Activated naive CD4-positive, alpha-beta T cell treated with anti-CD3 and anti-CD28 coated beads for 36 hours (primary cell): ENCODE data around the gene CHMP6. TPM values are rescaled to one million over a fixed set of nuclear protein-coding genes. Genes with fewer than 3 reads are reported as not detected.
A peak's percentile ranks its signal among the peaks of the same experiment; 100 is the strongest.

Experiments
- CTCF ChIA-PET: fragments of 350-600 bp; sonication (Branson Sonifier 250); formaldehyde crosslinking; loops from one replicate; lab custom pipeline; 2021; ENCODE audit warnings: antibody characterized with exemption; lab: Charles Lee
- DNase-seq: peaks from one replicate; pipeline ENCODE4 v3.0.0-alpha.2; 2020
- H3K27ac Mint-ChIP-seq: one replicate; pipeline ENCODE4 v1.8.0; 2021; ENCODE audit warnings: mild to moderate bottlenecking, mixed read lengths
- H3K27me3 Mint-ChIP-seq: one replicate; pipeline ENCODE4 v1.8.0; 2021; ENCODE audit warnings: low read depth, mixed read lengths
- H3K36me3 Mint-ChIP-seq: one replicate; pipeline ENCODE4 v1.8.0; 2021; ENCODE audit warnings: low read depth, mixed read lengths
- H3K4me1 Mint-ChIP-seq: one replicate; pipeline ENCODE4 v1.8.0; 2021; ENCODE audit warnings: low read depth, mixed read lengths
- H3K4me3 Mint-ChIP-seq: one replicate; pipeline ENCODE4 v1.8.0; 2021; ENCODE audit warnings: mild to moderate bottlenecking, moderate library complexity, mixed read lengths
- H3K9me3 Mint-ChIP-seq: one replicate; pipeline ENCODE4 v1.8.0; 2021; ENCODE audit warnings: mixed read lengths
- intact Hi-C: fragments of 100-400 bp; cut with micrococcal nuclease; formaldehyde crosslinking; loops from one replicate; pipeline ENCODE4 v1.15.1; 2023
- total RNA-seq, 2 experiments: library from RNA; stranded (reverse); gene quantifications; one replicate each; pipeline ENCODE4 v1.2.3, GENCODE V29; 2021

Gene CHMP6
- total RNA-seq, 2 experiments from 2014 or later, result 10.1 to 10.6 TPM

DNA sequence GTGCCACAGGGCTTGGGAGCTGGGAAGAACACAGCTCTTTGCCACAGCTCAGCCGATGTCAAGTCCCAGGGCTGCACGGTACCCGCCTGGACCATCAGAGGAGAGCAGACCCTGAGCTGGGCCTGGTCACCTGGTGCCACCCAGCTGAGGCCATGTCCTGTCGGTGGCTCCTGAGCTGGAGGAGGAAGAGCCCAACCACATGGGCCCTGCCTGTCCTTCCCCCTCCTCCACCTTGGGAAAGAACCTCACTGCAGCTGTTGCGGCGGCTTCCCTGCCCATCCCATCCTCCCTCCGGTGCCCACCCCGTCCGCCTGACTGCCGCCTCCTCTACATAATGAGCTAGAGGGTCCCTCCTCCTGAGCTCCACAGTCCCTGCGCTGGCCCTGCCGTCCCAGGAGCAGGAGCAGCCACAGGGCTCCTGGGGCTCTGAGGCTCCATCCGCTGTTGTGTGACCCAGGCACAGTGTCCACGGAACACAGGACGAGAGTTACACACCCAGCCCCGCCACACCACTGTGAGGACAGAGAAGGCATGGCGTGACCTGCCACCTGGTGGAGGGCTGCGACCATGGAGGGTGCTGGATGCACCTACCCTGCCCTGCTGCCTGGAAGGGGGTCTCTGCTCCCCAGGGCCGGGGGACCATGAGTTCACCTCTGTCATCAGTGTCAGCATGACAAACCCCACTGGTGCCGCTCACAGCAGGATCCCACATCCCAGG is 21.4 kb upstream of the CHMP6 start:
- H3K36me3 Mint-ChIP-seq, result peaks cover 7% of the 10 kb centered on the region
- CTCF ChIA-PET, result interaction anchor here (0.7 to 1.7 kb wide), 12 partner anchors 8 to 566 kb away, joined by 3 to 20 read pairs (median 3); no protein-coding TSS in a partner anchor
- H3K9me3 Mint-ChIP-seq, result no peaks in the 10 kb centered on the region
- peak; percentile 72 for DNase-seq
- H3K4me3 Mint-ChIP-seq, result no peak overlapping the region
- no peaks in the 10 kb centered on the region for H3K27me3 Mint-ChIP-seq
- peaks cover 5% of the 10 kb centered on the region for H3K4me1 Mint-ChIP-seq
- H3K27ac Mint-ChIP-seq, result no peak overlapping the region
- intact Hi-C loops, result loop anchor here (1.0 to 10.0 kb wide), 2 partner anchors 65 to 543 kb away; no protein-coding TSS in a partner anchor

DNA sequence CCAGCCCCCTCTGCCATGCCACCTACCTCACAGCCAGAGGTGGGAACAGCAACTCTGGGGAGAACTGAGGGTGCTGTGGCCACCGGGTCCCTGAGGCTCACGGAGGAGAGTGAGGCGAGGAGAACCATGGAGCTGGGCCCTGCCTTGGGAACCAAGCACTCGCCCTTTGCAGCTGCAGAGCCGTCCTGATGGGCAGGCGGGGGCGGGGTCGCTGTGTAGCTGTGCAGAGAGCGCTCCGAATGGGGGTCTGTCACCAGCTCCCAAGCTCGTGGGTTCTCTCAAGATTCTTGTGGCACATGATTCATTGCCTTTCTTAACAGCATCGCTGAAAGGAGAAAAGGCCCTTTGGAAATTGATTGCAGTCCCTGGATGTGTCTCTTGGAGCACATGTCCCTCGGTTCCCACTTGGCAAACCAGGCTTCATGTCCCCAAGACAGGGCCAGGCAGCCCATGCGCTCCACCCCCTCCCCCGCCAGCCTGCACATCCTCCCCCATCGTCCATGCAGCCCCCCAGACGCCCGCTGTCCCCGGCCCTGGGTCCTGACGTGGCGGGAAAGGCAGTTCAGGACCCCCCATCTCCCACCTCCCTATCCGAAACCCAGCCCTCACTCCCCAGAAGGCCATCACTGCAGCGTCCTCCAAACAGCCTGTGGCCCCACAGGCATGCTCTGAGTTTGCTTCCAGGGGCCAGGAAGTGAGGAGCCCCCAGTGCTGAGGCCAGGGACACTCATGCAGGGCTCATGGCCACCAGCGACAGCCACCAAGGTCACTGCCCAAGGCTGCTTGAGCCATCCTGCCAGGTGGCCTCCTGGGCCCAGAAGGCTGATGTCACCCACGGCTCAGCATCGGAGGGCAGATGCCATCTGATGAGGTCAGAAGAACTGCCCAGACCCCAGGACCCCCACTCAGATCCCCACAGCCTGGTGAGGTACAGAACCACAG is 20.6 kb upstream of the CHMP6 start:
- no peak overlapping the region for H3K4me3 Mint-ChIP-seq
- CTCF ChIA-PET, result interaction anchor here (0.7 to 1.7 kb wide), 11 partner anchors 9 to 556 kb away, joined by 3 to 20 read pairs (median 3); no protein-coding TSS in a partner anchor
- no peak overlapping the region for H3K27ac Mint-ChIP-seq
- DNase-seq, result no peak
- intact Hi-C loops, result loop anchor here (1.0 to 10.0 kb wide), 2 partner anchors 66 to 544 kb away; no protein-coding TSS in a partner anchor
- no peaks in the 10 kb centered on the region for H3K9me3 Mint-ChIP-seq
- H3K27me3 Mint-ChIP-seq, result no peaks in the 10 kb centered on the region
- peaks cover 5% of the 10 kb centered on the region for H3K4me1 Mint-ChIP-seq
- peaks cover 3% of the 10 kb centered on the region for H3K36me3 Mint-ChIP-seq

DNA sequence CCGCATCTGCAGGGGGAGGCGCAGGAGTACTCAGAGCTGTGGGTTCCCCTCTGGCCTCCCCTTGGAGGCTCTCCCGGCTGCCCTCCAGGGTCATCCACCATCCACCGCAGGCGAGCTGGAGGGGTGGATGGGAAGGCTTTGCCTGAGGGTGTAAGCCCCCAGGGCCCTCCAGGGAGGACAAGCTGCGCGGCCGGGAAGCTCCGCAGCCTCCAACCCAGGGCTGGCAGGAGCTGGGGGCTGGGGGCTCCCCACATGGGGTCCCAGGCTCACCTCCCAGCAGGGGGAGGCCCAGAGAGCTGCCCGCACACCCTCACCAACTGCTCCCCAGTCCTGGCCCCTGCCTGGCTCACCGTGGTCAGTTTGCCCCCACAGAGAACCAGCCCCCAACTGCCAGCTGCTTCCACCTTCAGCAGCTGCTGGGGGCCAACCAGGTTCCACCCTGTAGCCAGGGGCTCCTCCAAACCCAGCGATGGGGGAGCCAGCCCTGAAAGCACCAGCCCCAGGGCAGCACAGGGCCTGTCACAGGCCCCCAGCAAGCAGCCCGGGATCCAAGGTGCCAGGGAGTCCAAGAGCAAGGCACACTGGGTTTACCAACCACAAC is 19.8 kb upstream of the CHMP6 start:
- peaks cover under 1% of the 10 kb centered on the region for H3K36me3 Mint-ChIP-seq
- intact Hi-C loops, result loop anchor here (10.0 kb wide), 1 partner anchor 67 kb away; no protein-coding TSS in a partner anchor
- H3K27ac Mint-ChIP-seq, result no peak overlapping the region
- H3K27me3 Mint-ChIP-seq, result no peaks in the 10 kb centered on the region
- H3K4me1 Mint-ChIP-seq, result peaks cover 5% of the 10 kb centered on the region
- CTCF ChIA-PET, result interaction anchor here (1.0 kb wide), 2 partner anchors 12 to 544 kb away, joined by 3 read pairs; no protein-coding TSS in a partner anchor
- no peak overlapping the region for H3K4me3 Mint-ChIP-seq
- H3K9me3 Mint-ChIP-seq, result no peaks in the 10 kb centered on the region
- DNase-seq, result no peak

DNA sequence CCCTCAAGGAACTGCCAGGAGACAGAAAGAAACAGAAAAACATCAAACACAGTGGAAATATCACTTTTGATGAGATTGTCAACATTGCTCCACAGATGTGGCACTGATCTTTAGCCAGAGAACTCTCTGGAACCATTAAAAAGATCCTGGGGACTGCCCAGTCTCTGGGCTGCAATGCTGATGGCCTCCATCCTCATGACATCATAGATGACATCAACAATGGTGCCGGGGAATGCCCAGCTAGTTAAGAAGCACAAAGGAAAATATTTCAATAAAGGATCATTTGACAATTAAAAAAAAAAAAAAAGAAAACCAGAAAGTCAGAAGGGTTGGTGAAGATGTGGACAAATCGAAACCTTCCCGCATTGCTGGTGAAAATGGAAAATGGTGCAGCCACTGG is 14.9 kb upstream of the CHMP6 start:
- intact Hi-C loops, result loop anchor here (10.0 kb wide), 1 partner anchor 72 kb away; no protein-coding TSS in a partner anchor
- peaks cover 12% of the 10 kb centered on the region for H3K4me1 Mint-ChIP-seq
- H3K27ac Mint-ChIP-seq, result no peak overlapping the region
- no peaks in the 10 kb centered on the region for H3K36me3 Mint-ChIP-seq
- no peaks in the 10 kb centered on the region for H3K9me3 Mint-ChIP-seq
- H3K27me3 Mint-ChIP-seq, result no peaks in the 10 kb centered on the region
- CTCF ChIA-PET, result no interaction called here
- H3K4me3 Mint-ChIP-seq, result no peak overlapping the region
- DNase-seq, result no peak

DNA sequence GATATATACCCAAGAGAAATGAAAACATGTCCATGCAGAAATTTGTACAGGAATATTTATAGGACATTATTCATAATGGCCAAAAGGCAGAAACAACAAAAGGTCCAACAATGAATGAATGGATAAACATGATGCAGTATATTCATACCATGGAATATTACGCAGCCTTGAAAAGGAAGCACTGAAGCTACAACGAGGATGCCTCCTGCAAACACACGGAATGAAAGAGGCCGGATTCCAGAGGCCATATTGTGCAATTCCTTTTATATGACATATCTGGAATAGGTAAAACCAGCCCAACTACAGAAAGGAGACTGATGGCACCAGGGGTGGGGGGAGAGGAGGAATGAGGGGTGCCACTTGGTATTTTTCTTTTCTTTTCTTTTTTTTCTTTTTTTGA is 14.5 kb upstream of the CHMP6 start:
- no peak overlapping the region for H3K27ac Mint-ChIP-seq
- intact Hi-C loops, result loop anchor here (10.0 kb wide), 1 partner anchor 72 kb away; no protein-coding TSS in a partner anchor

DNA sequence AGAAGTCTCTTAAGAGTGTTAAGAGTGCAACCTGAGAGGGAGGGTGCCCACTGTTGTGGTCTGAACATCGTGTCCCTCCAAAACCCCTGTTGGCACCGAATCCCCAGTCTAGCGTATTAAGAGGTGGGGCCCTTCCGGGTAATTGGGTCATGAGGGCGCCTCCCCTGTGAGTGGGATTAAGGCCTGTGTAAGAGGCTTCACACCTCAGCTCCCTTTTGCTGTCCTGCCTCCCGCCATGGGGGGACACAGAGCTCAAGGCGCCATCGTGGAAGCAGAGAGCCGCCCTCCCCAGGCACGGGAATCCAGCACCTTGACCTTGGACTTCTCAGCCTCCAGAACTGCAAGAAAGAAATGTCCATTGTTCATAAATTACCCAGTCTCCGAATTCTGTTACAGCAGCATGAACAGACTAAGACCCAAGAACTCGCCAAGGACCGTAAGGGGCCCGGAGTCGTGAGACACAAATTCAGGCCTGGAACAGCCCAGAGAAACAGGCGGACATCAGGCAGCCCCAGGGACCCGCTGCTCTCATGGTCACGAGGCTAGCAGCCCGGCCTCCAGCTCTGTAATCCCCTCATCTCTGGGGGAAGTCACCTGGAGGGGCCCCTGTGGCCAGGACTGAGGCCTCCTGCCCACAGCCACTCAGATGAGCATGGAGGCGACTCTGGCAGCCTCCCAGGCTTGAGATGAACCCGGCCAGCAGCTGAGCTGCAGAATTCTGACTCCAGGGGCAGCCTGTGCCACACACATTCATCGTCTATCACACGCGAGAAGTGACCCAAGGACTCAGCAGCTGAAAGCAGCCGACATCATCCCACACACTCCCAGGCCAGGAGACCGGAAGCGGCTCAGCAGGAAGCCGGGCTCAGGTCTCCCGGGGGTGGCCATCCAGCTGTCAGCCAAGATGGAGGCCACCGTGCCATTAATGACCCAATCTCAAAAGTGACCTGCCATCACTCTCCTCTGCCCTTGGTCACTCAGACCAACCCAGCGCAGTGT is 12.8 kb upstream of the CHMP6 start:
- Mint-ChIP-seq H3K4me1 (peaks cover 12% of the 10 kb centered on the region), H3K9me3 (no peaks in the 10 kb centered on the region), H3K36me3 (no peaks in the 10 kb centered on the region), H3K27me3 (no peaks in the 10 kb centered on the region), H3K27ac (no peak overlapping the region), H3K4me3 (no peak overlapping the region)
- CTCF ChIA-PET, result interaction anchor here (0.8 to 1.5 kb wide), 3 partner anchors 9 to 563 kb away, joined by 3 to 4 read pairs (median 4); partner anchors contain the start of gene ENDOV
- no peak for DNase-seq
- intact Hi-C loops, result loop anchor here (10.0 kb wide), 1 partner anchor 74 kb away; no protein-coding TSS in a partner anchor

More for the DNA sequence above, 14.5 kb upstream of the CHMP6 start:
- no peak for DNase-seq
- H3K4me1 Mint-ChIP-seq, result peaks cover 12% of the 10 kb centered on the region
- H3K4me3 Mint-ChIP-seq, result no peak overlapping the region
- CTCF ChIA-PET, result no interaction called here
- H3K36me3 Mint-ChIP-seq, result no peaks in the 10 kb centered on the region
- no peaks in the 10 kb centered on the region for H3K9me3 Mint-ChIP-seq
- H3K27me3 Mint-ChIP-seq, result no peaks in the 10 kb centered on the region

DNA sequence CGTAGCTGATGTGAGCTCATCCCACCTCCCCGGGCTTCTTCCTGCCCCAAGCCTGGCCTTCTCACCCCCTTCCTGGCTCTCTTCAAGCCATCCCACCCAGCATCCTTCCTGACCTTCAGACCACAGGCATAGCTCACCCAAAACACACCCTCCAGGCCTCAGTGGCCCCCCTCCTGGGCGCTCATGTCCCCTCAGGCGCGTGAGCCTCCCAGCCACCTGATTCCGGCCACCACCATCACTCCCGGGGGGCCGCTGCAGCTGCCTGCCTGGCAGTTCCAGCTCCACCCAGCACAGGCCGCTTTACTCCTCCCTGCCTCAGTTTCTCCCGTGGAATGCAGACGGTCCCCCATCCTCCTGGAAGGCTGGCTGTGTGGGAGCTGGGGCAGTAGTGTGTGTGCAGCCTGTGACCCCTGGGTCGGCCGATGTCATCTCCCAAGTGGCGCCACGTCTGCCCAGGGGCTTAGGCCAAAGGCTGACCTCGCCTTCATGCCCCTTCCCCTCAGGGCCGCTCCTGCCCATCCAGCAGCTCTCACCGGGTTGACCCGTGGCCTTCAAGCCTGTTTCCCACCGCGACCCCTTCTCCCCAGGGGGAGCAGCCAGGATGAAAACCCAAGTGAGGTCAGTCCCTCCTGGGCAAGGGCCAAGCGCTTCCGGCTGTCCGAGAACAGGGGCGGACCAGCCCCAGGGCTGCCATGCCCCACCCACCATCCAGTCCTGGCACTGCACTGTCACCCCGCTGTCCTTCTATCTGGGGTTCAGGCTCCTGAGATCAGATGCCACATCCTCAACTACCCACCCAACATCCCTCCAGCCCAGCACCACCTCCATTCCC is 11.9 kb upstream of the CHMP6 start:
- CTCF ChIA-PET, result interaction anchor here (1.1 kb wide), 1 partner anchor 10 kb away, joined by 4 read pairs; no protein-coding TSS in a partner anchor
- Mint-ChIP-seq H3K4me1 (peaks cover 12% of the 10 kb centered on the region), H3K27ac (no peak overlapping the region), H3K27me3 (no peaks in the 10 kb centered on the region), H3K4me3 (no peak overlapping the region), H3K36me3 (no peaks in the 10 kb centered on the region), H3K9me3 (no peaks in the 10 kb centered on the region)
- intact Hi-C loops, result loop anchor here (1.0 to 10.0 kb wide), 3 partner anchors 75 to 501 kb away; no protein-coding TSS in a partner anchor
- DNase-seq, result no peak

DNA sequence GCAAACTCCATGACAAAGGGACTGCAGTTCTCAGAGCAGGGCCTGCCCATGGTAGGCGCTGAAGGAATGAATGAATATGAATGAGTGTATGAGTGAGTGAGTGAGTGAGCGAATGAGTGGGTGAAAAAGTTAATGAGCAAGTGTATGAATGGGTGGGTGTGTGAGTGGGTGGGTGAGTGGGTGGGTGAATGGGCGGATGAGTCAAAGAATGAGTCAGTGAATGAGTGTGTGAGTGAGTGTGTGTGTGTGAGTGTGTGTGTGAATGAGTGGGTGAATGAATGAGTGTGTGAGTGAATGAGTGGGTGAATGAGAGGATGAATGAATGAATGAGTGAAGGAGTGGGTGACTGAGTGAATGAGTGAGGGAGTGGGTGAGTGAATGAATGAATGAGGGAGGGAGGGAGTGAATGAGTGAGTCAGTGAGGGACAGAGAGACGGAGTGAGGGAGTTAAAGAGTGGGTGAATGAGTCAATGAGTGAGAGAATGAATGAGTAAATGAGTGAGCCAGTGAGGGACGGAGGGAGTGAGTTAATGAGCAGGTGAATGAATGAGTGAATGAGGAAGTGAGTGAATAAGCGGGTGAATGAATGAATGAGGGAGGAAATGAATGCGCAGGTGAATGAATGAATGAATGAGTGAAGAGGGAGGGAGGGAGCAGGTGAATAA is 11.1 kb upstream of the CHMP6 start:
- Mint-ChIP-seq H3K4me1 (peaks cover 12% of the 10 kb centered on the region), H3K36me3 (no peaks in the 10 kb centered on the region), H3K9me3 (no peaks in the 10 kb centered on the region), H3K4me3 (no peak overlapping the region), H3K27me3 (no peaks in the 10 kb centered on the region), H3K27ac (no peak overlapping the region)
- CTCF ChIA-PET, result interaction anchor here (1.1 kb wide), 1 partner anchor 11 kb away, joined by 4 read pairs; no protein-coding TSS in a partner anchor
- intact Hi-C loops, result loop anchor here (1.0 to 5.0 kb wide), 3 partner anchors 403 to 553 kb away; no protein-coding TSS in a partner anchor
- DNase-seq, result peak; percentile 32

DNA sequence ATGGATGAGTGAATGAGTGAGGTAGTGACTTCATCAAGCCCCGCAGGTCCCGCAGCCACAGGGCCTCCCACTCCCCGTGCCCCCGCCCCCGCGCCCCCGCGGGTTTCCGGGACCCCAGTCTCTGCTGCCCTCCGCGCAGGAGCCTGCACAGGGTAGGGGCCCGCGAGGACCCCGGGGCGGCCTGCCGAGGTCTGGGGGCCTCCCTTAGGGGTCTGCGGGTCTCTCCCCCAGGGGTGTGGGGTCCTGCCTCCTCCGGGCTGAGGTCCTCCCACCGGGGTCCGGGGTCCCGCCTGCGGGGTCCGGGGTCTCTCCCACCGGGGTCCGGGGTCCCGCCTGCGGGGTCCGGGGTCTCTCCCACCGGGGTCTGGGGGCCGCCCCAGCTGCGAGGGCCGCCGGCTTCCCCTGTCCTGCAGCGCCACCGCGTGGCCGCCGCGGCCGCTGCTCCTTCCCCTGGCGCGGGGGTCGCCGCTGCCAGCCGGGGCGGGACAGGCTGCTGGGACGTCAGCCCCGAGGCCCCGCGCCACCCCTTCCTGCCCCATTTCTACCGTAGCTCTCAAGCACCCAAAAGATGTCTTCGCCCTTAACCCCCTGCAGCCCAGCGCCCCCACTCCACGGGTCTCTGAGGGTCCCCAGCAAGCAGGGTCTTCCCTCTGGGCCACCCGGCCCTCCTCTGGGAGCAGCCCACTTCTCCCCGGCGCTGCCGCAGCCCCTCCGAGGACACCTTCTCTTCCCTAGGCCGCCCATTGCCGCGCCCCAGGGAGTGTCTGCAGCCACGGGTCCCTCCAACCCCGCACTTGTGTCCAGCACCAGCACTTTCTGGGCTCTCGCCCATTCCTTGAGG is 10.4 kb upstream of the CHMP6 start:
- H3K4me3 Mint-ChIP-seq, result no peak overlapping the region
- H3K9me3 Mint-ChIP-seq, result no peaks in the 10 kb centered on the region
- H3K27ac Mint-ChIP-seq, result no peak overlapping the region
- intact Hi-C loops, result loop anchor here (1.0 to 5.0 kb wide), 2 partner anchors 404 to 554 kb away; no protein-coding TSS in a partner anchor
- CTCF ChIA-PET, result interaction anchor here (0.6 kb wide), 2 partner anchors 82 to 161 kb away, joined by 4 read pairs; no protein-coding TSS in a partner anchor
- H3K27me3 Mint-ChIP-seq, result no peaks in the 10 kb centered on the region
- peaks cover 12% of the 10 kb centered on the region for H3K4me1 Mint-ChIP-seq
- peak; percentile 27 for DNase-seq
- no peaks in the 10 kb centered on the region for H3K36me3 Mint-ChIP-seq
